HL-60 (cell line): ENCODE measurements around the gene TGFBR3.

Experiments used
- CTCF ChIP-seq: IDR thresholded peaks from one replicate; pipeline ENCODE4 v1.5.1; 2011; ENCODE audit warnings: low read length, control low read depth, inconsistent platforms; ENCODE audit not compliant: insufficient read depth
- POLR2AphosphoS5 ChIP-seq: IDR thresholded peaks from 2 replicates; pipeline ENCODE4 v1.6.1; 2012; ENCODE audit warnings: low read depth

DNA sequence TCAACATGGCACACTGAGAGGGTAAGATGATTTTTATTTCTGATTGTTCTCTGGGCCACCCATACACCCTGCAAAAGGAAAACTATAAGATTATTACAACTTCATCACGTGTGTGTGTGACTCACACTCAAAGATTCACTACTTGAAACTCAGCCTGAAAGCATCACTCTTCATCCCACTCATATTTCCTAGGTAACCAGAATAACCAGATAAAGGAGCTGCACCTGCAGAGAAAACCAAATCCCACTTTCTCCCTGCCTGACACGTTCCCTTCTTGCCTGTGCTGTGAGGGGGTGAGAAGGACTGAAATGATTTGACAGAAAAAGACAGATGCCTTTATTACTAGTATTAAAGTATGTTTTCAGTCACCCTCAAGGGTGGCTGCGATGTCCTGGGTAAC, 131.6 kb downstream of the TGFBR3 start:
- TF ChIP-seq CTCF: no peak
- TF ChIP-seq POLR2AphosphoS5: no peak
